ENCODE data around the gene ATG16L2. TPM values are rescaled to one million over a fixed set of nuclear protein-coding genes. Genes with fewer than 3 reads are reported as not detected.

ATG16L2 gene
- polyA plus RNA-seq, 1 donor from 2014 or later: 9.4 TPM

- no peak overlapping the region for H3K9ac ChIP-seq (ENCODE audit: low read length)
- H3K27me3 ChIP-seq (ENCODE audit: insufficient read depth, low read depth, low read length): peaks cover 5% of the 10 kb centered on the region
- H3K79me2 ChIP-seq (replicated peaks; ENCODE audit: insufficient read depth, low read length): no peaks in the 10 kb centered on the region
- no peak overlapping the region for H3K4me2 ChIP-seq (ENCODE audit: low read length)
- no peaks in the 10 kb centered on the region for H3K36me3 ChIP-seq (ENCODE audit: insufficient read depth, low read length)
- no peak overlapping the region for H3K27ac ChIP-seq (ENCODE audit: low read length)
- no peak overlapping the region for H2AFZ ChIP-seq (ENCODE audit: low read depth, low read length)
- H4K20me1 ChIP-seq (ENCODE audit: insufficient read depth): no peaks in the 10 kb centered on the region
- H3K9me2 ChIP-seq (ENCODE audit: insufficient read depth, low read length): no peaks in the 10 kb centered on the region
- H3K4me3 ChIP-seq (ENCODE audit: low read length): no peak overlapping the region
- TF ChIP-seq POLR2AphosphoS5 (IDR thresholded peaks at IDR 0.05) (no peak), EZH2 (IDR thresholded peaks at IDR 0.05; ENCODE audit: borderline replicate concordance, insufficient read depth, low read length, poor library complexity, severe bottlenecking) (no peak), EP300 (conservative IDR thresholded peaks at IDR 0.05; ENCODE audit: poor library complexity, severe bottlenecking) (no peak), RAD21 (conservative IDR thresholded peaks at IDR 0.05) (no peak), MXI1 (conservative IDR thresholded peaks at IDR 0.05; ENCODE audit: poor library complexity, severe bottlenecking) (no peak), SMC3 (conservative IDR thresholded peaks at IDR 0.05; ENCODE audit: poor library complexity) (no peak), TAF1 (IDR thresholded peaks at IDR 0.05; ENCODE audit: low read depth) (no peak)
- TF ChIP-seq, protein P1, sequence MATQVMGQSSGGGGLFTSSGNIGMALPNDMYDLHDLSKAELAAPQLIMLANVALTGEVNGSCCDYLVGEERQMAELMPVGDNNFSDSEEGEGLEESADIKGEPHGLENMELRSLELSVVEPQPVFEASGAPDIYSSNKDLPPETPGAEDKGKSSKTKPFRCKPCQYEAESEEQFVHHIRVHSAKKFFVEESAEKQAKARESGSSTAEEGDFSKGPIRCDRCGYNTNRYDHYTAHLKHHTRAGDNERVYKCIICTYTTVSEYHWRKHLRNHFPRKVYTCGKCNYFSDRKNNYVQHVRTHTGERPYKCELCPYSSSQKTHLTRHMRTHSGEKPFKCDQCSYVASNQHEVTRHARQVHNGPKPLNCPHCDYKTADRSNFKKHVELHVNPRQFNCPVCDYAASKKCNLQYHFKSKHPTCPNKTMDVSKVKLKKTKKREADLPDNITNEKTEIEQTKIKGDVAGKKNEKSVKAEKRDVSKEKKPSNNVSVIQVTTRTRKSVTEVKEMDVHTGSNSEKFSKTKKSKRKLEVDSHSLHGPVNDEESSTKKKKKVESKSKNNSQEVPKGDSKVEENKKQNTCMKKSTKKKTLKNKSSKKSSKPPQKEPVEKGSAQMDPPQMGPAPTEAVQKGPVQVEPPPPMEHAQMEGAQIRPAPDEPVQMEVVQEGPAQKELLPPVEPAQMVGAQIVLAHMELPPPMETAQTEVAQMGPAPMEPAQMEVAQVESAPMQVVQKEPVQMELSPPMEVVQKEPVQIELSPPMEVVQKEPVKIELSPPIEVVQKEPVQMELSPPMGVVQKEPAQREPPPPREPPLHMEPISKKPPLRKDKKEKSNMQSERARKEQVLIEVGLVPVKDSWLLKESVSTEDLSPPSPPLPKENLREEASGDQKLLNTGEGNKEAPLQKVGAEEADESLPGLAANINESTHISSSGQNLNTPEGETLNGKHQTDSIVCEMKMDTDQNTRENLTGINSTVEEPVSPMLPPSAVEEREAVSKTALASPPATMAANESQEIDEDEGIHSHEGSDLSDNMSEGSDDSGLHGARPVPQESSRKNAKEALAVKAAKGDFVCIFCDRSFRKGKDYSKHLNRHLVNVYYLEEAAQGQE (IDR thresholded peaks at IDR 0.05; ENCODE audit: borderline replicate concordance): no peak
- TF ChIP-seq, protein P2, sequence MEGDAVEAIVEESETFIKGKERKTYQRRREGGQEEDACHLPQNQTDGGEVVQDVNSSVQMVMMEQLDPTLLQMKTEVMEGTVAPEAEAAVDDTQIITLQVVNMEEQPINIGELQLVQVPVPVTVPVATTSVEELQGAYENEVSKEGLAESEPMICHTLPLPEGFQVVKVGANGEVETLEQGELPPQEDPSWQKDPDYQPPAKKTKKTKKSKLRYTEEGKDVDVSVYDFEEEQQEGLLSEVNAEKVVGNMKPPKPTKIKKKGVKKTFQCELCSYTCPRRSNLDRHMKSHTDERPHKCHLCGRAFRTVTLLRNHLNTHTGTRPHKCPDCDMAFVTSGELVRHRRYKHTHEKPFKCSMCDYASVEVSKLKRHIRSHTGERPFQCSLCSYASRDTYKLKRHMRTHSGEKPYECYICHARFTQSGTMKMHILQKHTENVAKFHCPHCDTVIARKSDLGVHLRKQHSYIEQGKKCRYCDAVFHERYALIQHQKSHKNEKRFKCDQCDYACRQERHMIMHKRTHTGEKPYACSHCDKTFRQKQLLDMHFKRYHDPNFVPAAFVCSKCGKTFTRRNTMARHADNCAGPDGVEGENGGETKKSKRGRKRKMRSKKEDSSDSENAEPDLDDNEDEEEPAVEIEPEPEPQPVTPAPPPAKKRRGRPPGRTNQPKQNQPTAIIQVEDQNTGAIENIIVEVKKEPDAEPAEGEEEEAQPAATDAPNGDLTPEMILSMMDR (IDR thresholded peaks at IDR 0.05; ENCODE audit: poor library complexity, severe bottlenecking): no peak
- H3F3A ChIP-seq (ENCODE audit: insufficient read depth, low read length, poor library complexity, severe bottlenecking): no peaks in the 10 kb centered on the region
- no peaks in the 10 kb centered on the region for H3K9me3 ChIP-seq (ENCODE audit: low read length)
These were observed 35.4 kb upstream of the ATG16L2 start for GRCh38 chr11:72778535-72779494.

GRCh38 chr11:72779495-72780128 is 34.6 kb upstream of the ATG16L2 start:
- TF ChIP-seq, protein P1 (IDR thresholded peaks at IDR 0.05; ENCODE audit: borderline replicate concordance): no peak
- TF ChIP-seq TAF1 (IDR thresholded peaks at IDR 0.05; ENCODE audit: low read depth) (no peak), EZH2 (IDR thresholded peaks at IDR 0.05; ENCODE audit: borderline replicate concordance, insufficient read depth, low read length, poor library complexity, severe bottlenecking) (no peak)
- no peak overlapping the region for H3K4me3 ChIP-seq (ENCODE audit: low read length)
- no peak overlapping the region for H3K4me2 ChIP-seq (ENCODE audit: low read length)
- no peaks in the 10 kb centered on the region for H3K36me3 ChIP-seq (ENCODE audit: insufficient read depth, low read length)
- H2AFZ ChIP-seq (ENCODE audit: low read depth, low read length): no peak overlapping the region
- no peaks in the 10 kb centered on the region for H3K9me2 ChIP-seq (ENCODE audit: insufficient read depth, low read length)
- H3K27me3 ChIP-seq (ENCODE audit: insufficient read depth, low read depth, low read length): peaks cover 5% of the 10 kb centered on the region
- H3K79me2 ChIP-seq (replicated peaks; ENCODE audit: insufficient read depth, low read length): no peaks in the 10 kb centered on the region
- no peaks in the 10 kb centered on the region for H3F3A ChIP-seq (ENCODE audit: insufficient read depth, low read length, poor library complexity, severe bottlenecking)
- no peaks in the 10 kb centered on the region for H4K20me1 ChIP-seq (ENCODE audit: insufficient read depth)
- H3K9ac ChIP-seq (ENCODE audit: low read length): no peak overlapping the region
- no peaks in the 10 kb centered on the region for H3K9me3 ChIP-seq (ENCODE audit: low read length)
- no peak overlapping the region for H3K27ac ChIP-seq (ENCODE audit: low read length)
